Activated CD4-positive, alpha-beta T cell treated with anti-CD3 and anti-CD28 coated beads, Interleukin-2, amount 50 U/mL, for 1 hour (primary cell): ENCODE results near the gene ZNRF3.
"Not testable (repeated sequence)": the region's sequence is repeated elsewhere in the genome, so short reads cannot be mapped to it uniquely, and the experiment has no call there.

ENCODE experiments used
- DNase-seq: peaks from one replicate; pipeline ENCODE4 v3.0.0-alpha.2; 2020

Gene ZNRF3

GRCh38 chr22:28934026-28934425 is 50.7 kb downstream of the ZNRF3 start:
- DNase-seq: no peak

GRCh38 chr22:28935140-28935539 is 51.8 kb downstream of the ZNRF3 start:
- DNase-seq: no peak

DNA sequence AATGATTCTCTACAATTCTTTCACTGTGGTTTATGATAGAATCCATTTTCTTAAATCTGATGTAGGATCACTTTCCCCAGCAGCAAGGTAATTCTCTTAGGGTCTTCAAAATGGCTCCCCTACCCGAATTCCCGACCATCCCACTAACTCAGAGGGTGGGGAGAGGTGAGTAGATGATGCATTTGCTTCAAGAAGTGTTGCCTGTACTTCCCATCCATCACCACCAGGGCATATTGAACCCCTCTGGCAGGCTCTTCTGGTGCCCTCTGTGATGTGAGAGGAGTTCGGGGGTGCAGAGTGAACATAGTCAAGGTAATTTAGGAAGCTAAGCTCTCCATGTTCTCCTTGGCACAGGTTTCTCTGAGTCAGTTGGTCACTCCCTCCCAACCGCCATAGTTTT is 52.3 kb downstream of the ZNRF3 start:
- no peak for DNase-seq

GRCh38 chr22:28936200-28936599 is 52.8 kb downstream of the ZNRF3 start:
- DNase-seq: no peak

- DNase-seq: no peak
Observed at GRCh38 chr22:28937206-28938025, 54.0 kb downstream of the ZNRF3 start.

DNA sequence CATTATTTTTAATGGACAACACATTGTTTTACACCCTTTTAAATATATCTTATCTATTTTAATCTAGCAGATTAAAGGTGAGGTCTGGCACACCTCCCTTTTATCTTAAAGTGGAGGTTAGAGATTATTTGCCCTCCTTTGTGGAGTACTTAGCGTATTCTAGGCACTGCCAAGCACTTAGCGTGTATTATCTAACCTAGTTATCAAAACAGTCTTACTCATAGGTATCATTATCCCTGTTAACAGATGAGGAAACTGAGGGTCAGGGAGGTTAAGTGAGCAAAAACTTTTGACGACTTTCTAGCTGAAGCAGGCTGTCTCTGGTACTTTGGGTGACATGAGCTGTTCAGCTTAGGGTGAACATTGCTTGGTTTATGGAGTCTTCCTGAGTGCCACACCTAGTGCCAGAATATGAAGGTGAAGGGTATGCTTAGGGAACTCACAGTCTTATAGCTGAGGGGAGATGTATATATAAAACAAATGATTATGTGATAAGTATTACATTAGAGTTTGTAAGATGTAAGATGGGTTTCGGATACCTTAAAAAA is 55.0 kb downstream of the ZNRF3 start:
- no peak for DNase-seq

GRCh38 chr22:28939394-28939793 is 56.0 kb downstream of the ZNRF3 start:
- no peak for DNase-seq

GRCh38 chr22:28939932-28940331 is 56.6 kb downstream of the ZNRF3 start:
- no peak for DNase-seq

- DNase-seq: no peak
Observed at GRCh38 chr22:28940441-28940840, 57.1 kb downstream of the ZNRF3 start.

DNA sequence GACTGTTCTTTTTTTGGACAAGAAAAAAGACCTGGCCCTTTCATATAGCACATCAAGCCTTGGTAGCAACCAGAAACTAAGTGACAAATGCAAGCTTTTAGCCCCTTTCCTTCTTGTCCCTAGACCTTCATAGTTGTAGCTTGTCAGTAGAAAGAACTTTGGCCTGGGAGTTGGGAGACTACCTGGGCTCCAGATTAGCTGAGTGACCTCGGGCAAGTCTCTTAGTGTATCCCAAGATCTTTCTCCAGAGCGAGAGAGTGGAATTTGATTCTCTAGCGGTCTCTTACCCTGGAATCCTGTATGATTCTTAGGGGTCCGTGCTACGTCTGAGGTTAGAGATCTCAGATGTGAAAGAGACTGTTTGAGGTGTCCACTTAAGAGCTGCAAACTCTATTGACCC is 59.0 kb downstream of the ZNRF3 start:
- DNase-seq: no peak

DNA sequence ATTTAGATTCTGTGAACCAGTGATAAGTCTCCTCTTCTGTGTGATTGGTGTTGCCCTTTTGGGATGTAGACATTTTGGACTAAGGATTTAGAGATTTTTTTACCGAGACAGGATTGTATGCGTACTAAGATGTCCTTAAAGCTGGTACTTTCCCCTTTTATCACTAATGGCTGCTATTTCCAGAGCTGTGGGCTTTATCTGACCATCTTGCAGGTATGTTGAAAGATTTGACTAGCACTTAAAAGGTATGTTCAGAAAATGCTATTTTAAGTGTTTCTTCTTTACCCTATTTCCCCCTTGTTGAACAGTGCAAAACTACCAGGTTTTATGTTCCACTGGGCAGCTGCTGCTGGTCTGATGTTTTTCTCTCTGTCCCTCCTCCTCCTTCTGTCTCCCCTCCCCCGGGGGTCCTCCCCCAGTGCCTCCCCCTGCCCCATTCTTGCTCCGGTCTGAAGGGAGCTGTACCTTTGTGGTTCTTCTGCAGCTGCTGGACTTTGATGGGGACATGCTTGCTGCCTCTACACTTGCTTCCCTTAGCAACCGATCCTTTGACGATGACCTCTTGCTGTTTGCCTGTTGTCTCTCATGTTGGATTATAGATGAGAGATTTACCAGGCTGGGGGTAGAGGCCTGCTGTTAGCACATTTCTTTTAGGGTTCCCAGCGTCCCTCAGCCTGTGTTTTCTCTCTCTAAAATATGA is 59.6 kb downstream of the ZNRF3 start:
- DNase-seq: no peak

DNA sequence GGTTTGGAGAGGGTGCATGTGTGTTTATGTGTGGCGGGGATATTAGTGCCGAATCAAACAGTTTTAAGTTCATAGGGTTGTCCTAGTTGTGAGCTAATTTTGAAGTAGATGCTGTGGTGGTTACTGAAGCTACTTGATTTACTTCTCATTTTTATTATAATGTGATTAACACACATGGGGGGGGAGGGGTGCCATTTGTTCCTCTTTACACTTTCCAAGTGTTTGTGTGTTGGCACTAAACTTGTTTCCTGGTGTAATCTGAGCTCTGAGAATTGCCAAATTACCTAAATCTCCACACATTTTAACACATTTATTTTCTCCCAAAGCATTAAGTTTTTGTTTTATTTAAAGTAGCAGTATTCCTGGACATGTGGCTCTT is 60.1 kb downstream of the ZNRF3 start:
- DNase-seq: no peak

GRCh38 chr22:28947125-28947524 is 63.8 kb downstream of the ZNRF3 start:
- no peak for DNase-seq

GRCh38 chr22:28948424-28948823 is 65.1 kb downstream of the ZNRF3 start:
- no peak for DNase-seq

GRCh38 chr22:28948860-28949551 is 65.6 kb downstream of the ZNRF3 start:
- DNase-seq: not testable (repeated sequence)

DNA sequence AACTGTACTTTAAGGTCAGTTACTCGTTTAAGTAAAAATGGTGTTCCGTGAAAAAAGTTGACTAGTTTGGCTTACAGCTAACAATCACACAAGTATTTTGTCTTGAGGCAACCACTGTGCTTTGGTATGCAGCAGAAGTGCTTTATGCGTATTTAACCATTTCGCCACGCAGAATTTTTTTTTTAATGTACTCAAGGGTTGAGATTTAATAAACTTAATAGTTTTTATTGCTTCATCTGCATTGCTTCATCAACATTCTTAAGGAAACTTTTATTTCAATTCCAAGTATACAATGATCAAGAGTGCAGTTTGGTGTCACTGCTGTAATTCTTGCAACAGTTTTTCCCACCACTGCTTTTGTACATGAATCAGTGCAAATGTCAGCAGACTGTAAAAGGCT is 66.4 kb downstream of the ZNRF3 start:
- no peak for DNase-seq

- no peak for DNase-seq
Observed at GRCh38 chr22:28950617-28951411, 67.4 kb downstream of the ZNRF3 start.

GRCh38 chr22:28951530-28951929 is 68.2 kb downstream of the ZNRF3 start:
- DNase-seq: no peak

- DNase-seq: no peak
Observed at GRCh38 chr22:28951969-28952521, 68.7 kb downstream of the ZNRF3 start.

GRCh38 chr22:28952857-28953256 is 69.5 kb downstream of the ZNRF3 start:
- DNase-seq: no peak

- no peak for DNase-seq
Observed at GRCh38 chr22:28953403-28953802, 70.0 kb downstream of the ZNRF3 start.
